GM10266 (cell line): Measurements from ENCODE around the gene SMYD3.

Source experiments
- DNase-seq: peaks from one replicate; pipeline ENCODE4 v3.0.0; 2012; ENCODE audit errors: extremely low spot score
- TF ChIP-seq, protein P1 (sequence below): IDR thresholded peaks from 2 replicates; pipeline ENCODE4 v1.5.1; 2012; ENCODE audit warnings: mild to moderate bottlenecking, low read depth; ENCODE audit not compliant: control insufficient read depth, insufficient read depth; ENCODE audit errors: missing control alignments

The SMYD3 gene

DNA sequence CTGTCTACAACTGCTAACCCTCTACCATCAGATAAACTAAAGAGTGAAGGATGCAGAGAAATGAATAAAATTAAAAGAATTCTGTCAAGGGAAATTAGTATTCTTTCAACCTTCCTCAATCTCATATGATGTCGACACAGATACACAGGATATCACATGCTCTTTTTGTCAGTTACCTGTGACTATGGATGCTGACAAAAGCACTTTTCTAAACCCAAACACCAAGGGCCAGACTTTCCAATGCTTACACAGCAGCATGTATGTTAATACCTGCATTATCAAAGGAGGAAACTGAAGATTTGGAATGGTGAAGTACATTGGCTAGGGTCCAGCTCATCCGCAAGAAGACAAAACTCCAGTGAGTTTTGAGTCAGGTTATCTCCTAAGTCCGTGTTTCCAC lies 294.0 kb downstream of the SMYD3 start:
- no peak for DNase-seq
- TF ChIP-seq, protein P1, sequence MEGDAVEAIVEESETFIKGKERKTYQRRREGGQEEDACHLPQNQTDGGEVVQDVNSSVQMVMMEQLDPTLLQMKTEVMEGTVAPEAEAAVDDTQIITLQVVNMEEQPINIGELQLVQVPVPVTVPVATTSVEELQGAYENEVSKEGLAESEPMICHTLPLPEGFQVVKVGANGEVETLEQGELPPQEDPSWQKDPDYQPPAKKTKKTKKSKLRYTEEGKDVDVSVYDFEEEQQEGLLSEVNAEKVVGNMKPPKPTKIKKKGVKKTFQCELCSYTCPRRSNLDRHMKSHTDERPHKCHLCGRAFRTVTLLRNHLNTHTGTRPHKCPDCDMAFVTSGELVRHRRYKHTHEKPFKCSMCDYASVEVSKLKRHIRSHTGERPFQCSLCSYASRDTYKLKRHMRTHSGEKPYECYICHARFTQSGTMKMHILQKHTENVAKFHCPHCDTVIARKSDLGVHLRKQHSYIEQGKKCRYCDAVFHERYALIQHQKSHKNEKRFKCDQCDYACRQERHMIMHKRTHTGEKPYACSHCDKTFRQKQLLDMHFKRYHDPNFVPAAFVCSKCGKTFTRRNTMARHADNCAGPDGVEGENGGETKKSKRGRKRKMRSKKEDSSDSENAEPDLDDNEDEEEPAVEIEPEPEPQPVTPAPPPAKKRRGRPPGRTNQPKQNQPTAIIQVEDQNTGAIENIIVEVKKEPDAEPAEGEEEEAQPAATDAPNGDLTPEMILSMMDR: no peak

DNA sequence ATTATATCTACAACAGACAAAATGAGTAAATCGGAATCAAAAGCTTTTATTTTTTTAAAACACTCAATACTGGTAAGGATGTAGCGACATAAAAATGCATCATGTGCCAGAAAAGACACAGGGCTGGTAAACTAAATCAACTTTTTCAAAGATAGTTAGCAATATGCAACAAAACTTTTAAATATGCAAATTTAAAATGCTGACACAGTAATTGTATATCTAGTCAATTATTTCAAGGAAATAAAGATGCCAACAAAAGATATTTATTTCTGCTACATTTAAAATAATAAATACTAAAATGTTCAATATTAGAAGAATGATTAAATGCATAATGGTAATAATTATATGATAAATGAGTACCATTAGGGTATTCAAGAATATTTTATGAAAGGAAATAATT lies 295.1 kb downstream of the SMYD3 start:
- TF ChIP-seq, protein P1: no peak
- no peak for DNase-seq

DNA sequence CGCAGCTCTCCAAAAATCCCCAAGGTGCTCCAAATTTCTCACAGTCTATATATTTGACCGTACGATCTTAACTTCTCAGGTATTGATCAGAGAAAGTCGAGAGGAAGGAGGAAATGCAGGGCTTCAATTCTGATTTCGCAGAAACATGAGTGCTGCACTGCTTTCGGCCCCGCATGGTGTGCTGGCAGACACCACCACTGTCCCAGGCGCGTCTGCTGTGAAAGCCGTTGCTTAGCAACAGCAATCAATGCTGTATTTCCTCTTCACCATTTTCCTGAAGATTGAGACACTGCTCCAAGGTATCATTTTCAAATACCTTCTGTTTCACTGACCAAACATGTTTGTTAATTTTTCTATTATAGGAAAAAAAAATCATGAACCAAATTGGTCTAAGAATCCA lies 296.3 kb downstream of the SMYD3 start:
- TF ChIP-seq, protein P1: no peak
- DNase-seq: no peak

DNA sequence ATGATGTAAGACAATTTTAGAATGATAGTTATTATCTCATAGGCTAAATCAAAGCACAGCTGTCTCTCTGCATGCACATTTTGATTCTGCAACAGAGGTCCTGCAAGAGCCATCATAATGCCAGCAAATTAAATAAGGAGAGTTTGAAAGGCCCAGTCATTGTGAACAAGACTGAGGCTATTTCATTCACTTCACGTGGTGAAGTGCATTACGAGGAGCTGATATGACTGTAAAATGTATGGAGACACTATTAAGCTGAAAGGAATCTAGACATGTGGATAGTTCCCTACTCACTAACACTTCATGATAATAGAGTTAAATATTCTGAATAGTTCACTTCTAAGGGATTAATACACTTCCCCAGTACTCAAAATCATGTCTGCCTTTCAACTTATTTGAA lies 299.0 kb downstream of the SMYD3 start:
- DNase-seq: no peak
- TF ChIP-seq, protein P1: no peak

DNA sequence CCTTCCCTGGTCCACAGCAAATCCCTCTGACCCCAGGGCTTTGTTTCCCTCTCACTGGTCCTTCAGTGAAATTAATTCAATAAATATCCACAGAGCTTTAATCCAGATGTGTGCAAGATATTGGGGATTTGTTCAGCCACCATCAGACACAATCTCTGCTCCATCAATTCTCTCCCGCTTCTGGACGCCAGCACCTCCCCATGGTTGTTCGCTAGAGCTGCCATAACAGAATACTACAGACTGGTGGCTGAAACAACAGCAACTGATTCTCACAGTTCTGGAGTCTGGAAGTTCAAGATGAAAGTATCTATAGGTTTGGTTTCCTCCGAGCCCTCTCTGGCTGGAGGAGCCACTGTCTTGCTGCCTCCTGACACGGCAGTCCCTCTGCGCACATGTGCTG lies 303.9 kb downstream of the SMYD3 start:
- DNase-seq: no peak
- TF ChIP-seq, protein P1: no peak

DNA sequence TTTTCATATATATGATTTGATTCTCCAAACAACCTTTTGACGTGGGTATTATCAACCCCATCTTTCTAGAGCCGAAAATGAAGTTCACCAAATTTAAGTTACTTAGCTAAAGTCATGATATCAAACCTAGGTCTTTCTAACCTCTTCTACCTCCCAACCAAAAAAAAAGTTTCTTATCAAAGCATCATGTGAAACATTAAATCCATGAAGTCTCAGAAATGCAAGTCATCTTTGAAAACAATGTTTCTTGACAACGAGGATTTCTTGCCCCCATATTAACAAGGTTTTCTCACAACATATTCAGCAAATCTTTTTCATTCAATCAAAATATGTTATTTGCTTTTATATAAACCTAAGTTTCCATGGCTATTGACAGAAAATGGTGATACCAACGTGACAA lies 306.3 kb downstream of the SMYD3 start:
- no peak for DNase-seq
- TF ChIP-seq, protein P1: no peak

DNA sequence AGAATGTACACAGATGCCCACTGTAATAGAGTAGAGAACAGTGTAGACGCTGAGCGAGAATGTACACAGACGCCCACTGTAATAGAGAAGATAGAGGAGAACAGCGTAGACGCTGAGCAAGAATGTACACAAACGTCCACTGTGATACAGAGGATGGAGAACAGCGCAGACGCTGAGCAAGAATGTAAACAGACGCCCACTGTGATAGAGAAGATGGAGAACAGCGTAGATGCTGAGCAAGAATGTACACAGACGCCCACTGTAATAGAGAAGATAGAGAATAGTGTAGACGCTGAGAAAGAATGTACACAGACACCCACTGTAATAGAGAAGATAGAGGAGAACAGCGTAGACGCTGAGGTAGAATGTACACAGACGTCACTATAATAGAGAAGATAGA lies 306.9 kb downstream of the SMYD3 start:
- TF ChIP-seq, protein P1: no peak
- DNase-seq: no peak
